Astrocyte of the cerebellum (primary cell): ENCODE data around the gene SRPK2.

Experiments
- DNase-seq: peaks from one replicate; pipeline ENCODE4 v3.0.0-alpha.2; 2011; ENCODE audit warnings: low read depth
- H3K4me3 ChIP-seq: 2 replicates; pipeline ENCODE4 v1.5.1; 2011; ENCODE audit warnings: mild to moderate bottlenecking, low read depth, low read length, moderate library complexity
- CTCF ChIP-seq: IDR thresholded peaks from 2 replicates; pipeline ENCODE4 v1.5.1; 2012; ENCODE audit warnings: low read length, low read depth, moderate library complexity, mild to moderate bottlenecking; ENCODE audit errors: missing control alignments
- in situ Hi-C: cut with HindIII; loops from 2 replicates; pipeline ENCODE4 v1.10.0; 2017; ENCODE audit warnings: low sequenced_read_pairs

SRPK2 gene

GRCh38 chr7:105102557-105103352 lies 286.0 kb downstream of the SRPK2 start:
- no peak for DNase-seq
- no peak for TF ChIP-seq CTCF
- in situ Hi-C loops, result no loop called here
- no peak overlapping the region for H3K4me3 ChIP-seq

- no peak for DNase-seq
- in situ Hi-C loops, result no loop called here
- TF ChIP-seq CTCF, result no peak
- no peak overlapping the region for H3K4me3 ChIP-seq
Measured at GRCh38 chr7:105101864-105102263, 286.9 kb downstream of the SRPK2 start.

- no peak for DNase-seq
- no peak overlapping the region for H3K4me3 ChIP-seq
- TF ChIP-seq CTCF, result no peak
- in situ Hi-C loops, result no loop called here
Measured at GRCh38 chr7:105098863-105099515, 289.7 kb downstream of the SRPK2 start.

- no peak for TF ChIP-seq CTCF
- in situ Hi-C loops, result no loop called here
- no peak overlapping the region for H3K4me3 ChIP-seq
- DNase-seq, result peak; percentile 15
Measured at GRCh38 chr7:105097619-105098018, 291.1 kb downstream of the SRPK2 start.

GRCh38 chr7:105096306-105096705 lies 292.4 kb downstream of the SRPK2 start:
- in situ Hi-C loops, result no loop called here
- H3K4me3 ChIP-seq, result no peak overlapping the region
- no peak for TF ChIP-seq CTCF
- no peak for DNase-seq

- no peak overlapping the region for H3K4me3 ChIP-seq
- no peak for DNase-seq
- no peak for TF ChIP-seq CTCF
- in situ Hi-C loops, result no loop called here
Measured at GRCh38 chr7:105094966-105095365, 293.8 kb downstream of the SRPK2 start.
